HG03460 (cell line): ENCODE results near the gene UBE2D2.

Experiments used
- ATAC-seq: cut with Tn5 transposase; IDR thresholded peaks from one replicate; pipeline ENCODE4 v1.9.1; 2021; ENCODE audit not compliant: unreplicated experiment

Gene UBE2D2

DNA sequence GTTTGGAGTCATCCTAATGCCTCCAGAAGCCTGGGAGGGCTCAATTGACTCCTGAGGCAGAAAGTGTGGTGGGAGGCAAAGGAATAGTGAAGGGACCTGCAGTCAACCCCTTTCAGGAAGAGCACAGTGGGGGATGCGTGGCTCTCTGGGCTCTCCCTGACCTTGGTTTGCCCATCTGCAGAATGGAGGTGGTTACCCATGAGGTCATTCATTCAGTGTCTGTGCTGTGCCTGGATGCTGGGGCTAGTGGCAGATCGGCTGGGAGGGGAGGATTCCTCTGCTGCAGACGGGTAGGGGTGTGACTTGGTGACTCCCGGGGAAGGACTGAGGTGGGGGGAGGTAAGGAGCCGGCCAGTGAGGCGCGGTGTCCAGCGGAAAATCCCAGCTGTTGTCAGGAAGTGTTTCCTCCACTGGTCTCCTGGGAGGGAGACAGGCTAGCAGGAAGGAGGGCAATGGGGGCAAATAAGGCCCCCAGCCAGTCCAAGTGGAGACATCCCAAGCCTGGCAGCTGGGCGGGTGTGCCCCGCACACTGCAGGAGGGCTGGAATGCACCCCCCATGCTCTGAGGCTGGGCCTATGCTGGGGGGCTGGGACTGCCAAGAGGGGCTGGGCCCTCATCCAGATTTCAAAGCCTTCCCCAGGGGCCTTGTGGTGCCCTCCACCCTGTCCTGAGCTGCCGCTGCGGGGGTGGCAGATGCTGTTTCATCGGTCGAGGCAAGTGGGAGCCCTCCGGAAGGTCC, 98.0 kb downstream of the UBE2D2 start:
- ATAC-seq: peak; percentile 29

DNA sequence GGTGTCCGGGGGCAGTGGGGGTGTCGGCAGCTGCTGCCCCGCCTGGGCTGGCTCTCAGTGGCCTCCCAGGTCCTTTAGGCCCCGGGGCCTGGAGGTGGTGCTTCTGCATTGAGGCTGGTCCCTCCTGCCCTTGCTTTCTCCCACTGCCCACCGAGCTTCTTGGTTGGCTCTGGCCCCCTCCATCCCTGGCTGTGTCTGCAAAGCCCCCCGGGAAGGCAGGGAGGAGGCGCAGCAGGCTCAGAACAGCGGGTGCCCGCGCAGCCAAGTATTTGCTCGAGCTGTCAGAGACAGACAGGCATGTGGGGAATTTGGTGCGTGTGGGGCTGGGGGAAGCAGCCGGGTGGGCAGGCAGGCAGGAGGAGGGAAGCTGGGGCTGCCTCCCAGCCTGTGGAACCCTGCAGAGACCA, 98.6 kb downstream of the UBE2D2 start:
- ATAC-seq: no peak

DNA sequence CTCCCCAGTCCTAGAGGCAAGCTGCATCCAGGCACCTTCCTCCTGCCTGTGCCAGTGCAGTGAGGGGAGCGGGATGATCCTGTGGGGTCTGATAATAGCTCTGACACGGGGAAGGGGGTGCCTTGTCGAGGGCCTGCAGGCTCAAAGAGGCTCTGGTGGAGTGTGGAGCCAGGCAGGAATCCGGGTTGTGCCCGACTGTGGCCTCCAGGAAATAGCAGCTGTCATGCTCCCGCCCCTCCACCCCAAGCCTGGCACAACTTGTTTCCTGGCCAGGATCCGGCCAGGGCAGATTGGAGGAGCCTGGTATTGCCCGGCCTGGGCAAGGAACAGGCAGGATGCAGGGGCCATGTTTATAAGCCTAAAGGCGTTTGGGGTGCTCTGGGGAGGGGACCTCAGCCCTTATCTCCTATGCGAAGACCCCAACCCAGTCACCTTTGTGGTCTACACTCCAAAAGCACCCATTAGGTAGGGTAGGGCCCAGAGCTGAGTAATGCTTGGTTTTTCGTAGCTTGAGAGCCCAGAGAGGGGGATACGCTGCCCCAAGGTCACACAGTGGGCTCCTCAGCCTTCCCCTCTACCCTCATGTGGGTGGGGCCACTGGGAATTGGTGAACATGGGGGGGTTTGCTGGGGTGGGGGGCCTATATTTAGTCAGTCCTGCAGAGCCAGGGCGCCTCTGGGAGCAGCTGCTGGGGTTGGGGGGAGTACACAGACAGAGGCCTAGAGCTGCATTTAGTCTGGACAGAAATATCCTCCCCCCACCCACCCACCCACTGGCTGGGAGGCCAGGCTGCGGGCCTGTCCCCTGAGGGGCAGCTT, 99.2 kb downstream of the UBE2D2 start:
- ATAC-seq: no peak

DNA sequence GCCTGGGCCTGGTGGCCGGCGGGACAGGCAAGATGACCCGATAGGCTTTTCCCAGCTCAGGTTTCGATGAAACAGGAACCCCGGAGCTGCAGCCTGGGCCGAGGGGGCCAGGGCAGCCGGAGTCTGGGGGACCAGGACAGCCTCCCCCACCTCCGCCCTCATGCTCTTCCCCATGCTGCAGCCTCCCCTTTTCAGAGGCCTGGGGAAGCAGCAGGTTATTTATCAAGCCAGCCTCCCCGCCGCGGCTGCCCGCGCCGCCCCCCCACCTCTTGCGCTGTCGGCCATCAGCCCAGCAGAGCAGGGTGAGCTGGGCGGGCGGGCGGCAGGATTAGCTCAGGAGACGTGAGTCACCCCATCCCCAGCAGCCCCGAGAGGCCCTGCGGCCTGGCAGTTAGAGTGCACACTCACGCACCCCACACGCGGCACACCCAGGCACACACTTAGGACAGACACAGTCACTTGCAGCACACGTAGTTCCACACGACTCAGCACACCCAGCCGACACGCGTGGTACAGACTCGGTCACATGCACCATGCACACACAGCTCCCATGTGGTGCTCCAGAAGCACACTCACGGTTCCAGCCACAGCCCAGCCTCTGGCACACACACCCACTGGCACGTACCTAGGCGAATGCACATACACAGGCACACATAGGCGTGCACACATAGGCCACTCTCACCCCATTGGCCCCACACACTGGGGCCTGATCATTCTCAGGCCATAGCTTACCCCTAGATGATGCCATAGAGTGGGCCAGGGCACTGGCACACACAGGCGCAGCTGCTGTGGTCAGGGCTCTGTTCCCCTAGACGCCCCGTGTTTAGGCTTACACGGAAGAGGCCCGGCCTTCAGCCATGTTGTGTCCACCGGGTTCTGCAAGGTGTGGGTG, 100.0 kb downstream of the UBE2D2 start:
- ATAC-seq: peak; percentile 24

DNA sequence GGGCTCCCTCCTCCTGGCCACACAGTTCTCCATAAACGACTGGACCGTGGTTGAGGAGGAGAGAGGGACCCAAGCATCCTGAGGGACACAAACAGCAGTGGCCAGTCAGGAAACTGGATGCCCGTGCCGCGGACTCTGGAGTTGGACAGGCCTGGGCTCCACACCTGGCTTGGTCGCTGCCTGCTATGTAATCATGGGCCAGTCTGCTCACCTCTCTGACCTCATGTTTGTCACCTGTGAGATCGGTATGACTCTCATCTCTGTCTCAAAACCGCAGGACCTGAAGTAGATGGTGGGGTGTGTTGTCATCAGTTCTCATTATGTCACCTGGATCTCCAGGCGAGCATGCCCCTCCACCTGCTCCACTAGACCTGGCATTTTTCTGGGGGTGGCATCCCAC, 101.5 kb downstream of the UBE2D2 start:
- no peak for ATAC-seq

DNA sequence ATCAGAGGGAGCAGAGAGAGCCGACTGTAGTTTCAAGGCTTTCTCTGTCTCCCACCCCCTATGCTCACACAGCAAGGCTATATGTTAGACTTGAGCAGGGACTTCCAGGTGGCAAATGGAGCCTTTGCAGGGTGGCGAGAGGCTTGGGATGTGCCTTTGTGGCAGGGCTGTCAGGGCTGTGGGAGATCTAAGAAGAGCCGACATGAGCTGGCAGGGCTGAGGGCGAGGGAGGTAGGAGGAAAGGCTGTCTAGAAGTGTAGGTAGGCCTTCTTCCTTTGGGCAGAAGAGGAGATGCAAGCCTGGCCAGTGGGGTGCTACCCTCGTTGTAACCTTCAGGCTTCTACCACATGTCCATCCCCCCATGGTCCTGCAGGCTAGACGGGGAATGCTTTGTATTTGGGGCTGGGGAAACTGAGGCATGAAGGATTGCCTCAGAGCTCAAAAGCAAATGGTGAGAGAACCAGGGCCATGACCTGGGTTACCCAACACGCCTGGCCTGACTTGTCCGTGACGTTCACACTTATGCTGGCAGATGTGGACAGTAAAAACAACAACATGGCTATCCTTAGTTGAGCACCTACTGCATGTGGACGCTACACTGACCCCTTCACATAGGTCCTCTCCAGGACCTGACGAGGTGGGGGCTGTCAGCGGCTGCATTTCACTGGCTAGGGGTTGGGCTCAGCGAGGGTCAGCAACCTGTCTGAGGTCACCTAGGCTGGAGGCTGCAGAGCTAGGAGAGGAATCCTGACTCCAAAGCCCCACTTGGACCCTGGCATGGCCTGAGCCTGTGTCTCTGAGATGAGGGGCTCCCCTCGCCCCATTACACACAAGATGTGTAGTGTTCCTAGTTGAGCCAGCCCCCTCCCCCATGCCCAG, 102.3 kb downstream of the UBE2D2 start:
- ATAC-seq: no peak

DNA sequence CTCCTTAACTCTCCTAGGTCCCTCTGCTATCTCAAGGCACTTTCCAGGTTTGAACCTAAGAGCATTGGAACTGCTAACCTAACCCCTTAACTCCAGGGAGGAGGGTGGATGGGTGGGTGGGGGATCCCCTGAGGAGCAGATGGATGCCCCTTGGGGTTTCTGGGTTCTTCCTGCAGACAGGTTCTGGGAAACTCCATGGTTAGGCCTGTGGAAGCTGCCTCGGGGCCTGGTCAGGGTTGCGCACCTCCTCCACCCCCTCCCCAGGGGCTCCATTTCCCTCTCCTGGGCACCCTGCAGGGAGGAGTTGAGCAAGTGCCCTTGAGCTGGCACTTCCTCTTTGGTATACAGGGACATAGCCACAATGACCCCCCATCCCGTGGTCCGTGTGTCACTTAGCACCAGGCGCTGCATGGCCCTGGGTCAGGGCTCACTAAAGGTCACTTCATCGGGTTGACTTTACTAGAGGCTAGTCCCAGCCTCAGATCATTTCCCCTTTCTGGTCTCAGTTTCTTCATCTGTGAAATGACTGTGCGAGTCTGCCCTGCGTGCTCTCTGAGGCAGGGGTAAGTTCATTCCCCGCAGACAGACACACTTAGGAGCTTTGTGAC, 103.1 kb downstream of the UBE2D2 start:
- ATAC-seq: peak; percentile 34

DNA sequence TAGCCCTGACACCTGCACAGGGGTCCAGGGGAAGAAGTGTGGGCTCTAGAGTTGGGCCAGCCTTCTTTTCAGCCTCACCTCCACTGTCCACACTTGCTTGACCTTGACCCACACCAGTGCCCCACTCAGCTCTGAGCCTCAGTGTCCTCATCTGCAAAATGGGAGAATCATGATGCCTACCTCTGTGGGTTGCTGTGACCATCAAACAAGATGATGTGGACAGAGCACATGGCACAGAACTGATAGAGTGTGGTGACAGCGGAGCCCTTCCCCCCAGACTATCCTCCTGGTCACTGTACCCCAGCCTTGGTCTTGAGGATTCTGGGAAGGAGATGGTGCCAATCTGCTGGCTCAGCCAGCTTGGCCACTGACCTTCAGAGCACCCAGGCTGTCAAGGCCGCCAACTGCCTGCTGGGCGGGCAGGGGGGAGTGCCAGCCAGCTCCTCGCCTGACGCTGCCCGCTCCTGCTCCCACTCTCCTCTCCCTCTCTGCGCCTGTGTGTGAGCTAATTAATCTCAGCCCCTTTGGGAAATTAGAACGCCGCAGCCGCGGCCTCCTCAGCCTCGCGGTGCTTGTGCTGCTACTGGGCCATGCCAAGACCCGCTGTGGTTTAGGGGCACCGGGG, 103.7 kb downstream of the UBE2D2 start:
- no peak for ATAC-seq

DNA sequence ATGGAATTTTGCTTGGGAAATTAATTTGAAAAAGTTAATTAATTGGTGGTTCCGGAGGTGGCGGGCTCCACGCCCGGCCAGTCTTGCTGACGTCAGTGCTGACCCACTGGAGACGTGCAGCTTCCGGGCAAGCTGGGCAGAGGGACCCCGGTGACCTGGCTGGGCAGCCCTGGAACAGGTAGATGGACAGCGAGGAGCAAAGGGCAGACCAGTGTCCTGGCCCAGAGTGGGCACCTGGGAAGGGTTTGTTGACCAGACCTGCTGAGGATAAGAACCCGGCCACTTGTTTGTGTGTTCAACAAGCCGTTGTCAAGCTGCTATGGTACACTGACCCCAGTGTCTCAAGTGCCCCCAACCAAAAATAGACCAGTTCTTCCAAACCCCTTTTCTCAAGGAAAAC, 104.5 kb downstream of the UBE2D2 start:
- ATAC-seq: no peak

DNA sequence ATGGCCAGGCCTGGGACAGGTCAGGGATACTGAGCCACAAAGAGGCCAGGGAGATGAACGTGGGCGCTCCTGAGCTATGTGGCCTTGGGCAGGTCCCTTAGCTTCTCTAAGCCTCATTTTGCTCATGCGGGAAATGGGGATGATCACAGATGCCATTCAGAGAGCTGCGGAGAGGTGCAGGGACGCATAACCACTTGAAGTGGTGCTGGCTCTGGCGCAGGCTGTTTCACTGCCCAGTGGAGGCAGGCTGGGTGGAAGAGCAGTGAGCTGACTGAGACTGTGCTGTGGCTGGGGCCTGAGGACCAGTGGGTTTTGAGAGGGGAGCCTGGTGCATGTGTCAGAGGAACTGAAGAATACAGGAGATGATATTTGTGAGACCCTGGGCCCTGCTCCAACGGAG, 105.4 kb downstream of the UBE2D2 start:
- no peak for ATAC-seq

DNA sequence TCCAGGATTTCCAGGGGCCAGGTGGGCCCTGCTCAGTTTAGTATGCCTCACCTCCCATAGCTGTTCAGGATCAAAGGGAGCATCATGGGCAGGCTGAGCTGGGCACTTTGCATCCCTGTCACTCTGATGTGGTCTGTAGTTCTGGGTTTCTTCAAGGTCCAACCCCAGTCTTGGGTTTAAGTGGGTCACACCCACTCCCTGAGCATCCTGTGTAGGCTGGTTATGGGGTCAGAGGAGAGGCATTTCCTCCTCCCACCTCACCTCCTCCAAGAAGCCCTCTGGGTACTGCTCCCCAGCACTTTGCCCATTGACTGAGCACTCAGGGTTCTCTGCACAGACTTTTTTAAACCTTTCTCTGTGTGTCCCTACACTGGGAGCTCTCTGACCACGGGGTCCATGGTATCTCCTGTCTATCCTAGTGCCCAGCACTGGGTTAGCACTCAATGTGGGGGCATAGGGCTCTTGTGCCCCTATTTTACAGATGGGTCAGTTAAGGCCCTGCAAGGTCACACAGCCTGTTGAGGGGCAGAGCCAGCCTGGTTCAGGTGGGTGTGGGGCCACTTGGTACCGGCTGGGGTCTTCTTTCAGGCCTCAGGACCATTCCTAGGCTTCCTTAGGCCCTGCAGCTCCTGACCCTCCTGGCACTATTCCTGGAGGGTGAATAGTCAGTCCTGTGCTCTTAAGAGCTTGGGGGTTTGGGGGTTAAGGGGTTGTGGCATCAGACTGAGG, 106.0 kb downstream of the UBE2D2 start:
- no peak for ATAC-seq

DNA sequence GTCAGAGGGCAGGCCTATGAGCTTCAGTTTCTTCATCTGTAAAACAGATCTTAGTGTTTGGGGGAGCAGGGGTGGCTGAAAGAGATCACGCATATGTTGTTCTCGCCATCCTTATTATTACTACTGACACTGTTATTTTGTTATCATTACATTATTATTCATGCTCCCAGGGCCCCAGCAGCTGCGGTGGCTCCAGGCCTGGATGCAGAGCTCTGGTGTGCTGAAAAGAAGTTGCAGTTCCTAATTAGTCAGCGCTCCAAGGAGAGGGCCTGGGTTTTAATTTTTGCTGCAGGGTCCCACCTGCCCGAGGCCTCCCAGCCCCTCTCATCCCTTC, 106.6 kb downstream of the UBE2D2 start:
- no peak for ATAC-seq

DNA sequence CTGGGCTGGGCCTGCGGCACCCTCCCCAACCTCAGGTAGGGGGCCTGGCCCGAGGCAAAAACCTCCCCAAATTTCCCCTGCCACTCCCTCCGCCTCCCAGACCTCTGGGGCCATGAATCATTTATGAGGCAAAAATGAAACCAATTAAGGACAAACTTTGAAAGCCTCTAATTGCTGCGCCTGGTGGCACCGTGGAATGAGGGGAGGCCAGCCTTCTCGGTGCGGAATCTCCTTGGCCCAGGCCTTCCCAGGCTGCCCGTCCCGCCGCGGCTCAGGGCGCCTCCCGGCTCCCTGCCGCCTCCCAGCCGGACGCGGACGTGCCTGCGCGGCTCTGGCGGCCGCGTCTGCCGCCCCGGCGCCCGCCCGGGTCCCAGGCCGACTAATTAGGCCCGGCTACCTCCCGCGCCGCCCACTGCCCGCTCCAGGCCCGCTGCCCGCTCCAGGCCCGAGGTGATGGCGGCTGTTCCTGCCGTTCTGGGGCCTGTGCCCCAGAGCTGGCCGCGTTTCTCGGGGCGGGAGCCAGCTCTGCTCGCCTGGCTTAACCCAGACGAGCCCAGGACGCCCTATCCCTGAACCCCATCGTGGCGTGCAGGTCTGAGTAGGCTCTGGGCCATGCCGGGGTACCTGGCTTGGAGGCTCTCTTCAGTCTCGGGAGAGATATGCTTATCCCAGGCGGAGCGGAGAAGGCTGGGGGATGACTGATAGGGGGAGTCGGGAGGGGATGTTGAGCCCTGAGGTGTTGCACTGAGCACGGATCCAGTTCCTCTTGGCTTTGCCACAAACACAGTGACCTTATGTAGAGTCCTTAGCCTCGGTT, 107.1 kb downstream of the UBE2D2 start:
- ATAC-seq: no peak

DNA sequence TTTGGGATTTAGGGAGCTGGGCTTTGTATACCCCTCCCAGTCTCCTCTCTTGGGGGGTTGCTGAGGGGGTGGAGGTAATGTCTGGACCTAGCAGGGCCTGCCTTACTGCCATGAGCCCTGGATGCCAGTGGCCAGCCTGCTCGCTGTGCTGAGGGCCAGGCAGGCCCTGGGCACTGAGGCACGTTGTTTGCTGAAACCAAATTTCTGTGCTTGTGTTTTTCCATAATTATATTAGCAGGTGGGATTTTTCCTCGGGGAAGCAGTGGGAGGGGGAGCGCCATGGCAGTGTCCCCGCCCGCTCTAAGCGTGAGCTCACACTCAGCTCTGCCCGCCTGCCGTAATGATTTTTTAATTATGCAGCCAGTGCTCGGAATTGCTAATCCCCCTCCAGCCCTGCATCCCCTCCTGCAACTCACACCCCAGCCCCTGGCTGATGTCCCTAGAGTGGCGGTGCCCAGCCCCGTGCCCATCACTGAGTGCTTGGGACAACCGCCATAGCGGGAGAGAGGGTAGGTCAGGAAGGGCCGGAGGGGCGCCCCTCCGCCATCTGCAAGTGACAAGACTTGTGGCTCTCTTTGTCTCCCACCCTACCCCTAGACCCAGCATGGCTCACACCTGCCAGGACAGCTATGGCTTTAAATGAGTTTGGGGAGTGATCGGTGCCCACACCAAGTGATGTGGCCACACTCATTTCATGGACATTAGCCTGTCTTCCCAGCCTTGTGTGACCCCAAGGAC, 108.0 kb downstream of the UBE2D2 start:
- no peak for ATAC-seq

DNA sequence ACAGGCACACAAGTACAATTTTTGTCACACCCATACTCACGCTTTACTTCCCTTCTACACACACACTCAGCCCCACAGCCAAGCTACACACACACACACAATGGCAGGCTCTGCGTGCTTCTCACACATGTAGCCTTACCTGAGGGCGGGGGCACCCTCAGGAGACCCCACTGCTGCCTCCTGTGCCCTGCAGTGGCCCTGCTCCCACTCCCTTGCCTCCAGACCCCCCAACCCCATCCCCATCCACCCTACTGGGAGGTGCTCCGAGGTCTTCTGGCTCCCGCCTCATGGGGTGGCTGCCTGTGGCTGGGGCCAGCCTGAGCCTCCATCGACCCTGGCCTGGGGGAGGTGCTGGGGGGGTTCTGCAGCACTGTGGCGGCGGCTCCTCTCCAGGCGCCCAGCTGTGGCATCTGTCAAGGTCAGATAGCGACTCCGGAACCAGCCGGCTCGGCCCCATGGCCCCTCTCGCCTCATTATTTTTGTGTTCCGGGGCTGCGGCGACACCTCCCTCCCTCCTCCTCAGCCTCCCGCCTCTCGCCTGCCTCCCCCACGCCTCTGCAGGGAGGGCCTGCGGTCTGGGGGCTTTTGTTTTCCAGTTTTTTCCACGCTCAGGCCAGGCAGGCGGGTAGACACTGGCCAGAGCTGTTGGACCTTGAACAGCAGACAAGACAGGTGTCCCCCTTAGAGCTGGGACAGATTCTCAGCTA, 108.7 kb downstream of the UBE2D2 start:
- ATAC-seq: peak; percentile 23

DNA sequence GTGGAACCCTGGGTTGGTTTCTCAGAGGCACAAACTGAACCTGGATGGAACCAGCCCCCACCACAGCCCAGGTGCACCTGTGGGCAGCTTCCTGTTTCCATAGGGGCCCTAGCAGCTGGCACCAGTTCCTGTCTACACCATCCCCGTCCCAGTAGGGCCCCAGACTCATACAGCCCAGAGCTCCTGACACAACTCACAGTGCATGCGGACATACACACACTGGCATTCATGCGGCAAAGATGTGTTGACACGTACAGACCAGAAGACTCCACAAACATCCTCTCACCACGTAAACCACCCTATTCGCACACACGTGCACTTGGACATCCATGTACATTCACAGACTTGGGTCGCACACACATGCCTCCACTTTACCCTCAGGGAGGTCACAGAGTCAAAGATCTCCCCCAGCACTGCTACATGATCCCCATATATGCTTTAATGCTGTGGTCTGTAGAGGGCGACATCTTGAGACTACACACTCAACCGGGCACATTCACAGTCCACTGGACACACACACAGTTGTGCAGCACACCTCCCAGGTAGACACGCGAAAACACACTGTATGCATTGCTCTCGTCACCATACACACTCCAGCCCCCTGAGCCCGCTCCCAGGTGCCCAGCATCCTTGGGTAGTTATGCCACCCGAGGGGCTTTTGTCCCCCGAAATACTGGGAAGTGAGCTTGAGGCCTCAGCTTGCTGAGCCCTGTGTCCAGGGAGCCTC, 109.4 kb downstream of the UBE2D2 start:
- peak; percentile 47 for ATAC-seq
